Duodenal mucosa (tissue), 2 donors: ENCODE data around the gene CBX2.

Source experiments
- H3K27ac ChIP-seq: one replicate; pipeline ENCODE4 v1.7.0; 2013; ENCODE audit warnings: low read depth, low read length
- H3K27me3 ChIP-seq, 2 donors: one replicate each; pipeline ENCODE4 v1.7.0; 2013; ENCODE audit warnings: low read length in 2 of 2, control low read depth in 1 of 2; ENCODE audit not compliant: insufficient read depth in 2 of 2, control insufficient read depth in 1 of 2
- H3K36me3 ChIP-seq, 2 donors: one replicate each; pipeline ENCODE4 v1.7.0; 2013; ENCODE audit warnings: low read length in 2 of 2, control low read depth in 1 of 2; ENCODE audit not compliant: insufficient read depth in 2 of 2, control insufficient read depth in 1 of 2
- H3K4me1 ChIP-seq, 2 donors: one replicate each; pipeline ENCODE4 v1.7.0; 2013; ENCODE audit warnings: low read length in 2 of 2, control low read depth in 1 of 2; ENCODE audit not compliant: insufficient read depth in 2 of 2, control insufficient read depth in 1 of 2
- H3K4me3 ChIP-seq, 2 donors: one replicate each; pipeline ENCODE4 v1.7.0; 2013; ENCODE audit warnings: low read length in 2 of 2, low read depth in 1 of 2
- H3K9ac ChIP-seq, 2 donors: one replicate each; pipeline ENCODE4 v1.7.0; 2013; ENCODE audit warnings: low read length in 2 of 2, low read depth in 1 of 2
- H3K9me3 ChIP-seq, 2 donors: one replicate each; pipeline ENCODE4 v1.7.0; 2013; ENCODE audit warnings: low read length in 2 of 2, control low read depth in 1 of 2; ENCODE audit not compliant: control insufficient read depth in 1 of 2

CBX2 gene

DNA sequence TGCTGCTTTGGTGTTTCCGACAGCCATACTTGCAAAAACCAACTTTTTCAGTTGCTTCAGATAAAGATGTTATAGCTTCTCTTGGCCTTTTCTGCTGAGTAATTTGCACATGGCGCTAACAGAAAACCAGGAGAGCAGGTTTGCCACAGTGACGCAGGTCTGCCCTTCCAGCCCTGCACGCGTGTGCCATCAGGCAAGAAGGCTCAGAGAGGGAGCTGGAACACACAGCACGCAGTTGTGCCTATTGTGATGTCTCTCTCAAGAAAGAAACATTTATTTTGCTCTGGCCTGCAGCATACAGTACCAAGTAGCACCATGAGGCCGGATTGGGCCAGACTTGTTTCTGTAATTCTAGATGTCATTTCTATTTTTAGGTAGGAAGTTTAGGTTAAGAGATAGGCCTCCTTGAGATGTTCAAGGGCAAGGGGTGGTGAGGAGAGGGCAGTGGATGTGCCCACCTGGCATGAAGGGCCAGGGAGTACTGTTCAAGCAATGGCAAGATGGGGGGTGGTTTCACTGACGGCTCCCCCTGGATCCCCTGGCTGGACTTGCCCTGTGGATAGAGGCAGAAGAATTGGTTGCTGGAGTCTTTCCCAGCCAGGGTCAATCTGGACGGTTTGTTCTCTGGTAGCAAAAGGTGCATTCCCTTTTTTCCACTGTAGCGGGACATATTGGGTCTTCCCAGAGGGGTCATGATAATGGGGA, 1.9 kb downstream of the CBX2 start:
- Histone ChIP-seq H3K36me3 (no peaks in the 10 kb centered on the region), H3K4me1 (peaks cover 16 to 17% of the 10 kb centered on the region in 2 donors), H3K9ac (no peak overlapping the region), H3K9me3 (no peaks in the 10 kb centered on the region), H3K4me3 (no peak overlapping the region), H3K27me3 (peaks cover 64 to 67% of the 10 kb centered on the region in 2 donors), H3K27ac (no peak overlapping the region)

DNA sequence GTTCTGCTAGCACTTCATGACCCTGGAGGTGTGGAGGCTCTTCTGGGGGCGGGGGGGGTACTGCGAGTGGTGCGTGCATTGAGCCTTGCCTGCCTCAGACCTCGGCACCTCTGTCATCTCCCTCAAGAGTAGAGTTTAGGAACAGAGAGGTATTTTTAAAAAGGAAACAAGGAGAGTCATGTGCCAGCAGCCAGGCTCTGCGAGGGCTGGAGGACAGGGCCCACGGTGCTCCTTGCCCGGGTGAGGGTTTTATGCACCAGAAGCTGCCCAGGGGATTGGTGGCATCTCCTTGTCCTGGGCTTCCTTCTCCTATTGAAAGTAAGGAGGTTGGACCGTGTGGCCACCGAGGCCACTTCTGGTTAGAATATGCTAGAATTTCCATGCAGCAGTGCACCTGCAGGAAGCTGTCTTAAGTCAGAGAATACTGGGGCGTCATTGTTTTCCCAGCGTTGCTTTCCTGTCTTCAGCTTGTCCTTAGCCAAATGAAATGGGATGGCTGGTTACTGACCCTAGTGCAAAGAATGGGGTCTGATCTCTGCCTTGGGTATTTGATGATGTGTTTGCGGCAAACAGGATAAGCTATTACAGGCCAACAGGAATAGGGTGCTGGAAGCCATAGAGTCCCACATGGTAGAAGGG, 3.2 kb downstream of the CBX2 start:
- no peaks in the 10 kb centered on the region for H3K9me3 ChIP-seq
- H3K9ac ChIP-seq, result no peak overlapping the region
- no peak overlapping the region for H3K27ac ChIP-seq
- peaks cover 50 to 60% of the 10 kb centered on the region in 2 donors for H3K27me3 ChIP-seq
- no peak overlapping the region for H3K4me3 ChIP-seq
- no peaks in the 10 kb centered on the region for H3K36me3 ChIP-seq
- H3K4me1 ChIP-seq, result peaks cover 16 to 17% of the 10 kb centered on the region in 2 donors

DNA sequence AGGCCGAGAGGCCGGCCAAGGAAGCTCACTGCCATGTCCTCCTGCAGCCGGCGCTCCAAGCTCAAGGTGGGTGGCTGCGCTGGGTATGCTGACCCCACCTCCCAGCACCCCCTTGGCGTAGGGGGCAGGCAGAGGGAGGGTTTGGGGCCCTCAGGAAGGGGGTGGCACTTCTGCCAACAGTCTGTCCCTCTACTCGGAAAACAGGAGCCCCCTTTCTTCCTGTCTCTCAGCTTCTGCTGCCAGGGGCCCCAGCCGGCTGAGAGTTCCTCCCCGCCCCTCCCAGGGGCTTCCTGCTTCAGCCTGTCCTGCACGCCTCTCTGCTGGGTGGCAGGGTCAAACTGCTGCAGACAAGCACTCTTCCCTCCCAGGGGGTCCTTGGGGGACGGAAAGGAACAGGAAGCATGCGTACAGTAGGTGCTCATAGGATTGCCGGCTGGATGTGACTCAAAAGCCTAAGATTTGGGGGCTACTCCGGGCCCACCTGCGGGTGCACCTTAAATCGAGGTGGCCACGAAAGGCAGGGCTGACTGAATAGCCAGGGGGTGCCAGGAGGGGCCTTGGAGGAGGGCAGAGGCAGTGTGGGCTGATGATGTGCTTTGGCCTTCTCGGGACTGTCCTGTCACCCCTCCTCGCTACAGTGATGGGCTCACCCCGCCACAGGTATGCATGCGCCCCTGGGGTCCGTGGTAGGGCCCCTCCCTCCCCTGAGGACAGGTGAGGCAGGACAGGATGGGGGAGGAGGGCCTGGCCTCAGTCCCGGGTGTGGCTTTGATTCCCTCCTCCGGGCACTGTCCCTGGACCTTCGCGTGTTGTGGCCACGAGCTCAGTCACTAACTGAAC, 4.0 kb downstream of the CBX2 start:
- H3K9me3 ChIP-seq, result no peaks in the 10 kb centered on the region
- H3K4me3 ChIP-seq, result no peak overlapping the region
- H3K36me3 ChIP-seq, result no peaks in the 10 kb centered on the region
- H3K27ac ChIP-seq, result no peak overlapping the region
- H3K9ac ChIP-seq, result no peak overlapping the region
- peaks cover 12 to 14% of the 10 kb centered on the region in 2 donors for H3K4me1 ChIP-seq
- H3K27me3 ChIP-seq, result peaks cover 44 to 58% of the 10 kb centered on the region in 2 donors

DNA sequence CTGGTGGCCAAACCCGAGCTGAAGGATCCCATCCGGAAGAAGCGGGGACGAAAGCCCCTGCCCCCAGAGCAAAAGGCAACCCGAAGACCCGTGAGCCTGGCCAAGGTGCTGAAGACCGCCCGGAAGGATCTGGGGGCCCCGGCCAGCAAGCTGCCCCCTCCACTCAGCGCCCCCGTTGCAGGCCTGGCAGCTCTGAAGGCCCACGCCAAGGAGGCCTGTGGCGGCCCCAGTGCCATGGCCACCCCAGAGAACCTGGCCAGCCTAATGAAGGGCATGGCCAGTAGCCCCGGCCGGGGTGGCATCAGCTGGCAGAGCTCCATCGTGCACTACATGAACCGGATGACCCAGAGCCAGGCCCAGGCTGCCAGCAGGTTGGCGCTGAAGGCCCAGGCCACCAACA, 5.9 kb downstream of the CBX2 start:
- peaks cover 48 to 61% of the 10 kb centered on the region in 2 donors for H3K27me3 ChIP-seq
- H3K4me3 ChIP-seq, result no peak overlapping the region
- no peak overlapping the region for H3K9ac ChIP-seq
- H3K36me3 ChIP-seq, result no peaks in the 10 kb centered on the region
- no peak overlapping the region for H3K27ac ChIP-seq
- peaks cover 4 to 5% of the 10 kb centered on the region in 2 donors for H3K4me1 ChIP-seq
- no peaks in the 10 kb centered on the region for H3K9me3 ChIP-seq

DNA sequence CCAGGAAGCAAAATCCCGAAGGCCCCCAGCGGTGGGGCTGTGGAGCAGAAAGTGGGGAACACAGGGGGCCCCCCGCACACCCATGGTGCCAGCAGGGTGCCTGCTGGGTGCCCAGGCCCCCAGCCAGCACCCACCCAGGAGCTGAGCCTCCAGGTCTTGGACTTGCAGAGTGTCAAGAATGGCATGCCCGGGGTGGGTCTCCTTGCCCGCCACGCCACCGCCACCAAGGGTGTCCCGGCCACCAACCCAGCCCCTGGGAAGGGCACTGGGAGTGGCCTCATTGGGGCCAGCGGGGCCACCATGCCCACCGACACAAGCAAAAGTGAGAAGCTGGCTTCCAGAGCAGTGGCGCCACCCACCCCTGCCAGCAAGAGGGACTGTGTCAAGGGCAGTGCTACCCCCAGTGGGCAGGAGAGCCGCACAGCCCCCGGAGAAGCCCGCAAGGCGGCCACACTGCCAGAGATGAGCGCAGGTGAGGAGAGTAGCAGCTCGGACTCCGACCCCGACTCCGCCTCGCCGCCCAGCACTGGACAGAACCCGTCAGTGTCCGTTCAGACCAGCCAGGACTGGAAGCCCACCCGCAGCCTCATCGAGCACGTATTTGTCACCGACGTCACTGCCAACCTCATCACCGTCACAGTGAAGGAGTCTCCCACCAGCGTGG, 6.5 kb downstream of the CBX2 start:
- Histone ChIP-seq H3K36me3 (no peaks in the 10 kb centered on the region), H3K27me3 (peaks cover 48 to 61% of the 10 kb centered on the region in 2 donors)

DNA sequence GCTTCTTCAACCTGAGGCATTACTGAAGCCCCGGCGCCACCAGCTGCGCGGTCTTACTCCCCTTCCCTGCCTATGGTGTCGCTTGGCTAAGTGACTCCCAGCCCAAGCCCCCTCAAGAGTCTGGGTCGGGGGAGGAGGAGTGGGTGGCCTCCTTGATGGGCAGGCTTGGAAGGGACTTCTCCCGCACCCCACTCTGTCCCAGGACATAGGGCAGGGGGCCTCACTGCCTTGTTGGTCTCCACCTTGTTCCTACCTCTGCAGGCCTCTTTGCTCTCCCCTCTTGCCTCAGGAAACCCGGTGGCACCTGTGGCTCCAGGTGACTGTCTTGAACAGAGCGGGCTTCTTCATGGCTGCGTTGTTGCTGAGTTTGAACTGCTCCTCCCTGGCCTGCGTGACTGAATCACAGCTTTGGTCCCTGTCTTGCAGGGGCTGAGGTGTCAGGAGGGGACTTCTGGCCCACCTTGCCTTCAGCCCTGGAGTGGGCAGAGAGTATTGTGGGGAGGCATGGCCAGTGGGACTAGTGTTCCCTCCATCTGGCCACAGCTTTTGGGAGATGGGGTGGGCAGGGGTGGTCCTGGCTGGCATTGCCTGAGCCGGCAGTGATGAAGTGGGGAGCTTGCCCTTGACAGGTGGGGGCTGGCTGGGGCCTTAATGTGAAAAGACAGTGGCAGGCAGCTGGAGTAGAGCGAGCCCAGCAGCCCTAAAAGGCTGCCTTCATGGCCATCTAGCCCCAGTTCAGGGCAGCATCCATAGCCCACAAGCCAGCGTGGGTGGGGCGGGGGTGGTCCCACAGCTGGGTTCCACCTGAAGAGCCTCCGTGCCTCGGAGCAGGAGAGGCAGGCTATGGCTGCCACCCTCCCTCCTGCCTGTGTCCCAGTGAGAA, 7.3 kb downstream of the CBX2 start:
- H3K9ac ChIP-seq, result no peak overlapping the region
- H3K27ac ChIP-seq, result no peak overlapping the region
- no peaks in the 10 kb centered on the region for H3K9me3 ChIP-seq
- no peak overlapping the region for H3K4me3 ChIP-seq
- peaks cover 48 to 62% of the 10 kb centered on the region in 2 donors for H3K27me3 ChIP-seq
- no peaks in the 10 kb centered on the region for H3K4me1 ChIP-seq
- H3K36me3 ChIP-seq, result no peaks in the 10 kb centered on the region

More for the DNA sequence above, 6.5 kb downstream of the CBX2 start:
- no peaks in the 10 kb centered on the region for H3K4me1 ChIP-seq
- H3K9ac ChIP-seq, result no peak overlapping the region
- no peaks in the 10 kb centered on the region for H3K9me3 ChIP-seq
- H3K27ac ChIP-seq, result no peak overlapping the region
- H3K4me3 ChIP-seq, result no peak overlapping the region

DNA sequence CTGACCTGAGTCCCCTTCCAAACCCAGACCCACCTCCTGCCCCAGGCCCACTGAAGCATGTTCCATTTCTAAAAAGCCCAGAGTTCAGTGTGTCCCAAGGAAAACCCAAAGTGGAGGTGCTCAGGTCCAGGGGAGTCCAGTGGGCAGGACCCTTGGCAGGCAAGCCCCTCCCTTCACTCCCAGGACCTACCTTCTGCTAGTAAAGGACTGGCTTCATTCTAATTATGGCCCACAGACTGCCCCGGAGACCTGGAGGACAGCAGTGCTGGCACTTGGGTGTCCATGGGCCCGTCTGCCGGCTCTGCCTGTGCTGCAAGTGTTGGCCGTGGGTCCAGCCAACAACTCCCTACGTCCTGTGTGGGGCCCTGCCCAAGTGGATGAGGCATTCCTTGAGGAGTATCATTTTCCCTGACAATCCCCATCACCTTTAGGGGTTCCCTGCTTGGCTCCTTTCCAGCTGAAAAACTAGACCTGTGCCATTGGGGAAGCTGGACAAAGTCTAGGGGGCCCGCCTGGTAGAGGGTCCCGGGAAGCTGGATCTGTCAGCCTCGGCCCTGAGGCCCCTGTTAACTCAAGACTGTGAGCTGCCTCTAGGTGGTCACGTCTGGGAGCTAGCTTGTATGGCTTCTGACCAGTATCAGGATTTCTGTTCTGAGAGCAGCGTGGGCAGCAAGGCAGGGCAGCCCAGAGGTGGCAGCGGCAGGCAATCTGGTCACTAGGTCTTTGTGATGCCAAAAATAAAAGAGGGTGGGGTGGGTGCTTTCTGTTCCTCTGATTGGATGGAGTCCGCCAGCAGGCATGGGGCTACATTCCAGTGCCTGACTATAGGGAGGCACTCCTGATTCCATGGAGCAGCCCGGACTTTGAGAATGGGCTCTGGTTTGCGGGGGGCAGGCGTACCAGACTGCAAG, 8.2 kb downstream of the CBX2 start:
- peaks cover 49 to 62% of the 10 kb centered on the region in 2 donors for H3K27me3 ChIP-seq
- no peak overlapping the region for H3K9ac ChIP-seq
- no peak overlapping the region for H3K4me3 ChIP-seq
- no peaks in the 10 kb centered on the region for H3K9me3 ChIP-seq
- H3K36me3 ChIP-seq, result no peaks in the 10 kb centered on the region
- no peaks in the 10 kb centered on the region for H3K4me1 ChIP-seq
- H3K27ac ChIP-seq, result no peak overlapping the region

DNA sequence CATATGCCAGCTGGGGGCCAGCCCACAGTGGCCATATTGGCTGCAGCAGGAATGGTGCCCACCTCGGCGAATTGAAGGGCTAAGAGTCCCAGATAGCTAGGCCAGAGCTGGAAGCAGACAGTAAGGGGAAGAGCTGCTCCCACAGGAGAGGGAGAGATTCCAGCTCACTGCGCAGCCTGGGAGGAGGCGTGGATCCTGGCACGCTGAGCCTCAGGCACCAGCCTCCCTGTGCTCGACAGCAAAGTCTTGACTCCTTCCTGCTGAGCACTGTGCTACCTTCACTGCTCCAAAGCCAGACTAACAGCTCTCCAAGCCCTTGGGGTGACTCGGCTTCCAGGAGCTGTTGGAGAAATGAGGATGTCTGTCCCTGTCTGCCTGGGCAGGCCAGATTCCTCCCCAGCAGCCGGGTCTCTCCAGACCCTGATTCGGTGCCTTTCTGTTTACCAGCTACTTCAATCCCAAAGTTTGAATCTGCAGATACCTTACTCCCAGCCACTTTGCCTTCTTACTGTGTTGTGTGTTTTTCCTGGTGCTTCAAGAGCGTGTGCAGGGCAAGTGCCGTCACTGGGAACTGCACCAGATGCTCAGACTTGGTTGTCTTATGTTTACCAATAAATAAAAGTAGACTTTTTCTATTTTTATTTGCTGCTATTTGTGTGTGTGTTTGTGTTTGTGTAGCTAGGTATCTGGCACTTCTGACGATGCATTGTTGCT, 9.1 kb downstream of the CBX2 start:
- Histone ChIP-seq H3K27me3 (peaks cover 52 to 63% of the 10 kb centered on the region in 2 donors), H3K9ac (no peak overlapping the region), H3K36me3 (no peaks in the 10 kb centered on the region), H3K4me1 (no peaks in the 10 kb centered on the region), H3K27ac (no peak overlapping the region), H3K9me3 (no peaks in the 10 kb centered on the region), H3K4me3 (no peak overlapping the region)
